ENCODE measurements around the gene ZNF879. TPM values are rescaled to one million over a fixed set of nuclear protein-coding genes. Genes with fewer than 3 reads are reported as not detected.

The ZNF879 gene
- total RNA-seq = 1 to 10 TPM; 2.6 to 2.8 TPM

DNA sequence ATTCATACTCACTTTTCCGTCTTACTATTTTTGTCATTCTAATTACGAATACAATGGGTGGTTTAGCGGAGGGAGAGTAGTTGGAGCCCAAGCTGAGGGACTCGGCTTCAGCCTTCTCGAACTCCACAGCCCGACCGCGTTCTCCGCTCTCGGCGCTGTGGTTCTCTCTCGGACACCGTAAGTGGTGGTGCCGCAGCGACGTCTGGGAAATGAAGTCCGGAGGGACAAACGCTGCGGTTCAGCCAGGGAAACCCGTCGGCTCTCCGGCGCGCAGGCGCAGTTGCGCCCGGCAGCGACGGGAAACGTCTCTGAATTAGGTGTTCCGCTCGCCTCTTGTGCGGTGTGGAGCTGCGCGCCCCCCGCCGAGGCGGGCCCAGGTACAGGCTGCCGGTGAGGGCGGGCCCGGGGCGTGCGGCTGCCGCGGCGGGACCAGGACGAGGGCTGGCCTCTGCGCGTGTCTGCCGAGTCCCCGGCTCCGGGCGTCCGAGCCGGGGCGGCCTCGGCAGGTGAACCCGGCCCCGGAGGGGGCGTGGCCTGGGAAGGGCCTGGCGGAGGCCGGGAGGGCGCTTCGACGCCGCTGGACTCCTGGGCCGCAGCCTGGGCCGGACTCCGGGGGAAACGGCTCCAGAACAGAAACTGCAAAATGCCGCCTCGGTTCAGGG, at the start of gene ZNF879:
TSS of gene ZNF879 (plus strand) at position 277 of the 662 bp plus-strand sequence. CDS start 1,201 bp downstream, outside the sequence.
- Mint-ChIP-seq H3K36me3 (ENCODE audit: insufficient read depth in 2 of 2) (peaks cover 20 to 40% of the 10 kb centered on the region in 2 donors), H3K4me1 (ENCODE audit: low read depth) (peaks cover 5% of the 10 kb centered on the region), H3K27me3 (ENCODE audit: low read depth) (no peaks in the 10 kb centered on the region), H3K4me3 (peak within 1 kb of the TSS; percentile 98 to 99), H3K27ac (peak within 1 kb of the TSS; percentile 97), H3K9me3 (peaks cover 15 to 18% of the 10 kb centered on the region in 2 donors)
- DNase-seq (peak; percentile 93 to 94), ATAC-seq (replicated peaks in 1 of 2) (peak; percentile 94)

- Mint-ChIP-seq H3K4me3 (no peak overlapping the region), H3K36me3 (ENCODE audit: insufficient read depth in 2 of 2) (peaks cover 3 to 13% of the 10 kb centered on the region in 2 donors), H3K9me3 (peaks cover 12 to 15% of the 10 kb centered on the region in 2 donors), H3K27me3 (ENCODE audit: low read depth) (no peaks in the 10 kb centered on the region), H3K4me1 (ENCODE audit: low read depth) (no peaks in the 10 kb centered on the region), H3K27ac (no peak overlapping the region)
- no peak for DNase-seq
- no peak for ATAC-seq (replicated peaks in 1 of 2)
These were observed 42.2 kb upstream of the ZNF879 start for GRCh38 chr5:178981381-178981780.

DNA sequence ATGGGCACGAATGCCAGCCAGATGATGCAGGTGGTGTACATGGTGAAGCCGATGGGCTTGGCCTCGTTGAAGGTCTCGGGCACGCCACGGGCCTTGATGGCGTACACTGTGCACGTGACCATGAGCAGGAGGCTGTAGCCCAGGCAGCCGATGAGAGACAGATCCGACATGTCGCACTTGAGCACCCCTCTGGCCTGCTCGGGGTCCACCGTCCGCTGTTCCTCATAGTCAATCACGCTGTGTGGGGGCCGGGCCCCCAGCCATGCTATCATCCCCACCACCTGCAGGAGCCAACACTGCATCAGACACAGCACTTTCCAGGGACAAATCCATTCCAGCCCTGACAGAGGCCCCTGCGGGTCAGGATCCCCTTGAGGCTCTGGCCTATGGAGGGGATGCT, 40.7 kb upstream of the ZNF879 start:
- Mint-ChIP-seq H3K27me3 (ENCODE audit: low read depth) (no peaks in the 10 kb centered on the region), H3K4me3 (no peak overlapping the region), H3K27ac (no peak overlapping the region), H3K4me1 (ENCODE audit: low read depth) (no peaks in the 10 kb centered on the region), H3K9me3 (peaks cover 12% of the 10 kb centered on the region in 2 donors), H3K36me3 (ENCODE audit: insufficient read depth in 2 of 2) (peaks cover 0 to 8% of the 10 kb centered on the region in 2 donors)
- DNase-seq (no peak), ATAC-seq (replicated peaks in 1 of 2) (no peak)

GRCh38 chr5:178983728-178984127, 39.9 kb upstream of the ZNF879 start:
- no peak overlapping the region for H3K27ac Mint-ChIP-seq
- DNase-seq = no peak
- peaks cover 9 to 12% of the 10 kb centered on the region in 2 donors for H3K9me3 Mint-ChIP-seq
- H3K4me1 Mint-ChIP-seq (ENCODE audit: low read depth) = no peaks in the 10 kb centered on the region
- no peak for ATAC-seq (replicated peaks in 1 of 2)
- H3K27me3 Mint-ChIP-seq (ENCODE audit: low read depth) = no peaks in the 10 kb centered on the region
- peaks cover 0 to 7% of the 10 kb centered on the region in 2 donors for H3K36me3 Mint-ChIP-seq (ENCODE audit: insufficient read depth in 2 of 2)
- no peak overlapping the region for H3K4me3 Mint-ChIP-seq

DNA sequence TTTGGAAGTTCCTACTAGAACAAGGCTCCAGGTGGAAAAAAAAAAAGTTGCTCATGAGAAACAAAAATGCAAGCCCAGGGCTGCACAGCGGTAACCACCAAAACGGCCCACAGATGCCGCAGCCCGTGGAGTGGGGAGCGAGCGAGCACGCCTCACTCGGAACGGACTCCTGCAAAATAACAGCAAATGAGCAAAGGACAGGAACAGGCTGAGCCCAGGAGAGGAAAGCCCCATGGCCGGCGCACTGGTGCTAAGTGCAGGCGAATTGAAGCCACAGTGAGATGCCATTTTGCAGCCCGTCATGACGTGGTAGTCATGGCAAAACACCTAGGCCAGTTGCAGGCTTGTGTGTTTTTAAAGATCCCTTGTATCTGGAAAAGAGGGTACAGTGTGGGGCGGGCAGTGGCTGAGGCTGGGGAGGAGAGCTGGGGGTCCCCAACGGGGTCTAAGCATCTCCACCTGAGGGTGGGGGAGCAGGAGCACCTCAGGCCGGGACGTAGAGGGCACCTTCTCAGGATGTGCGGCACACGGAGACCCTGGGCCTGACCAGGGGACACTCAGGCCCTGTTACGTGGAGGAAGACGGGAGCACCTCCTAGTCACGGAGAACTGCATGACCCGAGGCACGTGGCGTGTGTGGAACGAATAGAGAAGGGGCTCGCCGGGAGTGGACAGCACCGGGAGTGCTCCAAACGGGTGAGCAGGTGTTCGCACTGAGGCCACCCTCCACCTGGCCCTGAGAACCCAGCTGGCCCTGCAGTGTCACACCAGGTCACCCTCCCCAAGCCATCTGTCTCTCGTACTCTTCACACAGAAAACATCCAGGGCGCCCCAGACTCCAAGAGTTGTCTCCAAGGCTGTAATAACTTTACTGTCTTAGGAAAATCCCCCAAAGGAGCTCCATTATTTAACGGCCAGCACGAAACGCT, 39.2 kb upstream of the ZNF879 start:
- H3K36me3 Mint-ChIP-seq (ENCODE audit: insufficient read depth in 2 of 2) = peaks cover 0 to 7% of the 10 kb centered on the region in 2 donors
- H3K4me1 Mint-ChIP-seq (ENCODE audit: low read depth) = no peaks in the 10 kb centered on the region
- H3K9me3 Mint-ChIP-seq = peaks cover 8 to 15% of the 10 kb centered on the region in 2 donors
- ATAC-seq (replicated peaks in 1 of 2) = no peak
- no peaks in the 10 kb centered on the region for H3K27me3 Mint-ChIP-seq (ENCODE audit: low read depth)
- no peak overlapping the region for H3K4me3 Mint-ChIP-seq
- no peak overlapping the region for H3K27ac Mint-ChIP-seq
- no peak for DNase-seq

- no peak overlapping the region for H3K27ac Mint-ChIP-seq
- peaks cover 0 to 7% of the 10 kb centered on the region in 2 donors for H3K36me3 Mint-ChIP-seq (ENCODE audit: insufficient read depth in 2 of 2)
- no peaks in the 10 kb centered on the region for H3K4me1 Mint-ChIP-seq (ENCODE audit: low read depth)
- peaks cover 4 to 16% of the 10 kb centered on the region in 2 donors for H3K9me3 Mint-ChIP-seq
- H3K4me3 Mint-ChIP-seq = no peak overlapping the region
- no peaks in the 10 kb centered on the region for H3K27me3 Mint-ChIP-seq (ENCODE audit: low read depth)
- ATAC-seq (replicated peaks in 1 of 2) (no peak), DNase-seq (no peak)
These were observed 37.2 kb upstream of the ZNF879 start for GRCh38 chr5:178986326-178986960.

DNA sequence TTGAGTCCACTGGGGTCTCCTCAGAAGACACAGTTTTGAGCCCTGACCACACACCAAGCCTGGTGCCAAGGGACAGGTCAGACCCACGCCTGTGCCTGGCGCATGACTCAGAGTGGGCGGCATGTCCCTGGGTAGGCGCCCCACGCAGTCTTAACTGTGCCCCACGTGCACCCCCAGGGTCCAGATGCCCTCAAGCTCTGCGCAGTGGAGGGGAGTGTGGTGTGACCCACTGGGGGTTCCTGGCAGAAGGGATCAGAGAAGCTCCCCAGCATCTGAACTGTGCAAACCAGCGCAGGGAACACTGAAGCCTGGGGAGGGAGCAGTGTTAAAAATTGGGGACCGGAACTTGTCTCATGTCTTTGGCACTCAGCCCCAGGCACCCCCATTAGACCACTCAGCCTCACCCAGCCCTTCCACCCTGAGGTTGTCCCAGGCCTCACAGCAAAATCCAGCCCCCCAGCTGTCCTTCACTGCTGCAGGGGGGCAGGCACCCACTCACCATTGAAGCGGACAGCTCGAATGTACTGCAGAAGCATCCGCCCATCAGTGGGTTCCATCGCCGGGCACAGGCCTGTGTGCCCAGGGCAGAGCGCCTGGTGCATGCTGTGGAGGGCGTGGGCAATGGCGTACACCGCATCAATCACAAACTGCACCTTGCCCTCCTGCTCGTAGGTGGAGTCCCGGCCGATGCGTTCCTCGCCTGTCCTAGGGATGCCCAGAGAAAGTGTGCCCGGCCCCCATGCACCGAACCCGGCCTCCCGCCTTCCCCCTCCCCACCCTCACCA, 35.0 kb upstream of the ZNF879 start:
- no peak for ATAC-seq (replicated peaks in 1 of 2)

GRCh38 chr5:178989311-178989710, 34.3 kb upstream of the ZNF879 start:
- no peak for ATAC-seq (replicated peaks in 1 of 2)
- DNase-seq = no peak
- H3K27ac Mint-ChIP-seq = no peak overlapping the region
- peaks cover 21% of the 10 kb centered on the region for H3K27me3 Mint-ChIP-seq (ENCODE audit: low read depth)
- H3K36me3 Mint-ChIP-seq (ENCODE audit: insufficient read depth in 2 of 2) = peaks cover 0 to 2% of the 10 kb centered on the region in 2 donors
- peaks cover 2 to 11% of the 10 kb centered on the region in 2 donors for H3K9me3 Mint-ChIP-seq
- no peak overlapping the region for H3K4me3 Mint-ChIP-seq
- H3K4me1 Mint-ChIP-seq (ENCODE audit: low read depth) = no peaks in the 10 kb centered on the region

More for the DNA sequence above, 35.0 kb upstream of the ZNF879 start:
- H3K27ac Mint-ChIP-seq = no peak overlapping the region
- H3K27me3 Mint-ChIP-seq (ENCODE audit: low read depth) = peaks cover 15% of the 10 kb centered on the region
- DNase-seq = no peak
- H3K36me3 Mint-ChIP-seq (ENCODE audit: insufficient read depth in 2 of 2) = peaks cover 0 to 3% of the 10 kb centered on the region in 2 donors
- H3K9me3 Mint-ChIP-seq = peaks cover 2 to 11% of the 10 kb centered on the region in 2 donors
- H3K4me1 Mint-ChIP-seq (ENCODE audit: low read depth) = no peaks in the 10 kb centered on the region
- H3K4me3 Mint-ChIP-seq = no peak overlapping the region

DNA sequence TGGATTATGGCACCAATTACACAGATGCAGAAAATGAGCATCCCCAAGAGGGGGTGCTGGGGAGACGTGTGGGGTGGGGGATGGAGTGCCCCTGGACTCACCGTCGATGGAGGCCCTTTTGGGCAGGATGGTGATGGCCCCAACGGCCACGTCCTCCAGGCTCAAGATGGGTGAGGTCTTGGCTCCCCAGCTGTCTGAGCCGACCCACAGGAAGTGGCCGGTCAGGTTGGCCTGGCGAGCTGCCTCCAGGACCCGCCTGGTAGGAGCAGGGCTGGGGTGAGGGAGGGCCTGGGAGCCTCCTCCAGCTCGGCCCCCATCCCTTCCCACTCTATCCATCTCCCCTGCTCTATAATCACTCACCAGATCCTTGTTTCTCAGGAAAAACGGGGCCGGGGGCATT, 33.1 kb upstream of the ZNF879 start:
- Mint-ChIP-seq H3K9me3 (peaks cover 2 to 11% of the 10 kb centered on the region in 2 donors), H3K27ac (no peak overlapping the region), H3K27me3 (ENCODE audit: low read depth) (peaks cover 26% of the 10 kb centered on the region), H3K4me1 (ENCODE audit: low read depth) (no peaks in the 10 kb centered on the region), H3K36me3 (ENCODE audit: insufficient read depth in 2 of 2) (peaks cover 0 to 2% of the 10 kb centered on the region in 2 donors), H3K4me3 (no peak overlapping the region)
- ATAC-seq (replicated peaks in 1 of 2) (no peak), DNase-seq (no peak)

- H3K36me3 Mint-ChIP-seq (ENCODE audit: insufficient read depth in 2 of 2) = peaks cover 0 to 2% of the 10 kb centered on the region in 2 donors
- peaks cover 34% of the 10 kb centered on the region for H3K27me3 Mint-ChIP-seq (ENCODE audit: low read depth)
- H3K4me1 Mint-ChIP-seq (ENCODE audit: low read depth) = no peaks in the 10 kb centered on the region
- H3K27ac Mint-ChIP-seq = no peak overlapping the region
- no peak for ATAC-seq (replicated peaks in 1 of 2)
- no peak overlapping the region for H3K4me3 Mint-ChIP-seq
- DNase-seq = no peak
- peaks cover 2 to 11% of the 10 kb centered on the region in 2 donors for H3K9me3 Mint-ChIP-seq
These were observed 32.1 kb upstream of the ZNF879 start for GRCh38 chr5:178991190-178992145.

GRCh38 chr5:178992291-178992895, 31.2 kb upstream of the ZNF879 start:
- DNase-seq = no peak
- Mint-ChIP-seq H3K27ac (no peak overlapping the region), H3K4me1 (ENCODE audit: low read depth) (no peaks in the 10 kb centered on the region), H3K36me3 (ENCODE audit: insufficient read depth in 2 of 2) (peaks cover 0 to 2% of the 10 kb centered on the region in 2 donors), H3K27me3 (ENCODE audit: low read depth) (peaks cover 41% of the 10 kb centered on the region), H3K4me3 (no peak overlapping the region), H3K9me3 (peaks cover under 1 to 9% of the 10 kb centered on the region in 2 donors)
- no peak for ATAC-seq (replicated peaks in 1 of 2)
